GM18520 (cell line): Measurements from ENCODE around the gene CACNA2D1.

Experiments
- ATAC-seq: cut with Tn5 transposase; IDR thresholded peaks from one replicate; pipeline ENCODE4 v1.9.1; 2021; ENCODE audit not compliant: unreplicated experiment

CACNA2D1 gene

DNA sequence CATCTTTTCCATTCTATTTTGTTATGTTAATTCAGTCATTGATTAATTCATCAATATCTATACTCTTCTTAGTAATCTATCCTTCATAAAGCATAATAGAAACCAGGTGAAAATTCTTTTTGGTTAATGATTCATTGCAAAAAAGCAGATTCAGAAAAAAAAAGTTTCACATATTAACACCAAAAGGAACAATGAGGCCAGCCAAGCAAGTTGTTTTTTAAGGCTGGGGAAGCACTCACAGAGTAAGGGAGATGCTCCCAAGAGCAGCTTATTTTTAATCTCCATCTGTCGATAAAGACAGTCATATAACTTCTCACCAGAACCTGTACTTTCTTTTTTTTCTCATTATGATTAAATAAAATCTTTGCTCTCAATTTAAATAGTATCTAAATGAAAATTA lies 95.8 kb downstream of the CACNA2D1 start:
- no peak for ATAC-seq

DNA sequence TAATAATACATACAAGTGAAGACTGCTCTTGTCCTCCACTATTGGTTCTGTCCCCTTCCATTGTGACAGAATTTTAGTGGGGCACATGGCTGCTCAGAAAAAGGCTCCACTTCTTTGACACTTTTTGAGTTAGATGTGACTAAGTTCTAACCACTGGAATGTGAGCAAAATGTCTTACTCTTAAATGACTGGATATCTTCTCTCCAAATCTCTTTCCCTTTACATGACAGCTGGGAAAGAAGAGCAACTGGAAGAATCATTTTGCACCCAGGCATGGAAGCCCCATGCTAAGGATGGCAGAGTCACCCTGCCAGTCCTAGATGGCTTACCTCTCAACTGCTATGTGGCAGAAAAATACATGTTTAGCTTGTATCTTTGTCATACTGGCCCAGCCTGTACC lies 97.7 kb downstream of the CACNA2D1 start:
- ATAC-seq: no peak

DNA sequence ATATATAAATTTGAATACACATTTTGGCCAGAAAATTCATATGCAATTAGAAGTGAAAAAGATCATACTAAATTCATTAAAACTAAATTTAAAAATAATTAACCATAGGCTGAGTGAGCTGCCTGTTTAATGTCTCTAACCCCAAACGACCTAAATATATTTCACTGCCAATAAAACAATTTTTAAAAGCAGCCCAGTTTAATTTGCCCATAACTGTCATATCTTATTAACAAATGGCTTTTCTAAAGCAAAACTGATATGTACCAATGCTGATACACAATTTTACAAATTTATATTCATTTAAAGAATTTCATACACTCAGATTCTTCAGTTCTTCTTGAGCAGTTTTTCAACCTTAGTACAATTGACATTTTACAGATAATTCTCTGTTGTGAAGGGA lies 99.9 kb downstream of the CACNA2D1 start:
- ATAC-seq: no peak

- ATAC-seq: no peak
Measured at GRCh38 chr7:82339958-82340357, 103.6 kb downstream of the CACNA2D1 start.

GRCh38 chr7:82335927-82336326 lies 107.7 kb downstream of the CACNA2D1 start:
- no peak for ATAC-seq

DNA sequence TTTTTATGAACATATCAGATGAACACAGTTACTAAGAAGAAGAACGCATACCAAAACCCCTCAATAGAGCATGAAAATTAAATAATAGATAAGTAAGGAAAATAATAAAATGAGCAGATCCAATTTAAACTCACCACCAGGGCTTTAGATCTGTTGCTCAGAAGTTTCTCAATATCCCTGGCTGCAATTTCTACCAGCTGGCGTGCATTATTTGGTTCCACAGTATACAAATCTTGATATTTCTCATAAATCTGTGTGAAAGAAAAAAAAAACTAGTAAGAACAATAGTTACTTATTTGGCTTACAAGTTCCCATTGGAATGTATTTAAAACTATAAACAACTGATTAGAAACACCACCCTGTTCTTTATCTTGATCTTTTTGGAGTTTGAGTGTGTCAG lies 108.6 kb downstream of the CACNA2D1 start:
- no peak for ATAC-seq

GRCh38 chr7:82331234-82331633 lies 112.3 kb downstream of the CACNA2D1 start:
- no peak for ATAC-seq

GRCh38 chr7:82330706-82331215 lies 112.8 kb downstream of the CACNA2D1 start:
- ATAC-seq: no peak

- ATAC-seq: no peak
Measured at GRCh38 chr7:82327898-82328297, 115.7 kb downstream of the CACNA2D1 start.

DNA sequence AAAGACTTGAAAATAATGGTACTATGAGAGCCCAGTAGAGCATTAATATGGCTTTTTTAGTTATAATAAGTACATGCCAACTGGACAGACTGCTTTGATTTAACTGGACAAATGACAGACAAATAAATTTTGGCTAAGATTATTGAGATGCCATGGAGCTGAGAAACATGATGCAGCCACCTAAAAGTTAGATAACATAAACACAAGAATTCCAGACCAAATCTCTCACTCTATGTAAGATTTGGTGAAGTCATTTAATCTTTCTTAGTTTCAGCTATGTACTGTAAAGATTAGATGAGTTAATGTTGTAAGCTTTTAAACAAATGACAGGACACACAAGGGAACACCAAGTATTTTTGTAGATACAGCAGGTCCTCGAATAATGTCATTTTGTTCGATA lies 118.2 kb downstream of the CACNA2D1 start:
- ATAC-seq: no peak

DNA sequence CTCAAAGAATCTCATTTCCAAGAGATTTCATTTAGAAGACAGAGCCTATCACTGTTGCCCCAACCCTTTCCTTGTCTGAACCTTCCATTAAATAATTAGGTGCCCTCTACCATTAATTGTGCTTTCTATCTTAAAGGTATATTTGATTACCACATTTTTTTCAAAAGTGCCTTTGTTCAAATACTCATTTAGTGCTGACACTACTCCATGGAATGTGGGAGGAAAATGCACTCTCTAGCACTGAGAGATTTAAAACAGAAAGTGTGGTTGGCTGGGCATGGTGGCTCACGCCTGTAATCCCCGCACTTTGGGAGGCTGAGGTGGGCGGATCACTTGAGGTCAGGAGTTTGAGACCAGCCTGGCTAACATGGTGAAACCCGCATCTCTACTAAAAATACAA lies 119.8 kb downstream of the CACNA2D1 start:
- no peak for ATAC-seq

DNA sequence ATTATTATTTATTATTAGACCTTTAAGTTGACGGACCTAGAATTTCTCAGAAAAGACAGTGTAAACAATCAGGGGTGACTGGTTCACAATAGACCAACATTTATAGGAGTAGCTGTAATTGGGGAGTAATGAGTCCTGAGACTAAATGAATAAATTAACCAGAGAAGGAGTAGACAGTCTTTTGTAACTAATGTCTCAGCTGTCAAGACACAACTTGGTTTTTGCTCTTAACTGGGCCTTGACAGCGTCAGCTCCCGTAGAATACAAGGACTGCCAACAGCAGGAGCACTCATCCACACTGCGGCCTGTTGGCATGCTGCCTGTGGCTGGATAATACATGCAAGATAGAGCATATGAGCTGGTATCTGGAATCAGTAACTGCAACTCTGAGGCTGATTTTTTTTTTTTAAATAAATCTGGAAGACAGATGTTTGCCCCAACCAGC lies 123.9 kb downstream of the CACNA2D1 start:
- no peak for ATAC-seq

DNA sequence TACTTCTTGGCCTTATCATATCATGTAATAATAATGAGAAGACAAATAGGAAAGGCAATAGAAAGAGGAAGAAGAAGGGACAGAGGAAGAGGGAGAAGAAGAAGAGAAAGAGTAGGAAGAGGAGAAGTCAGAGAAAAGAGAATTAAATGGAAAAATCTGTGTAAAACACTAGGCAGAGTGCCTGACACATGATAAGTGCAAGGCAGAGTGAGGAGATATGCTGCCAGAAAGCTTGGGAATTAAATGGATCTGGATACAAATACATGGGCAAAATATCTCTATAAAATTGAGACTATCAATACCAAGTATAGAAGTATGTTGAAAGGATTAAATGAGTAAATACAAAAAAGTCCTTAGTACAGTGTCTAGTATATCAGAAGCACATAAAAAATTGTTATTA lies 124.8 kb downstream of the CACNA2D1 start:
- no peak for ATAC-seq

DNA sequence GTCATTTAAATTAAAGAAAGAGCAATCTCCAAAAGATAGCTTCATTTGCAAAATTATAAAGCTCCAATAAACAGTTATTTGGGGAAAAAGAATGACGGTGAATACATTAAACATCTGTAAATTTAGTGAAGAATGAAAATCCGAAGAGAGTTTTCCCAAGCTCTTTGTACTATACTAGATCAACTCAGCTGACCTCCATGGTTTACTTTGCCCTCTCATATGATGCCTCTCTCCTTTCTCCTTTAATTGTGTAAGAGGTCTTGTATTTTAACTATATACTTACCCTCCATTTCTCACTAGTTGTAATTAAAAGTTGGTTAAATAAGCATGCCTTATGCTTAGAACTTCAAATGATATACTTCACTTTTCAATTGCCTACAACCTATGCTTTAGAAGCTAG lies 125.8 kb downstream of the CACNA2D1 start:
- no peak for ATAC-seq

DNA sequence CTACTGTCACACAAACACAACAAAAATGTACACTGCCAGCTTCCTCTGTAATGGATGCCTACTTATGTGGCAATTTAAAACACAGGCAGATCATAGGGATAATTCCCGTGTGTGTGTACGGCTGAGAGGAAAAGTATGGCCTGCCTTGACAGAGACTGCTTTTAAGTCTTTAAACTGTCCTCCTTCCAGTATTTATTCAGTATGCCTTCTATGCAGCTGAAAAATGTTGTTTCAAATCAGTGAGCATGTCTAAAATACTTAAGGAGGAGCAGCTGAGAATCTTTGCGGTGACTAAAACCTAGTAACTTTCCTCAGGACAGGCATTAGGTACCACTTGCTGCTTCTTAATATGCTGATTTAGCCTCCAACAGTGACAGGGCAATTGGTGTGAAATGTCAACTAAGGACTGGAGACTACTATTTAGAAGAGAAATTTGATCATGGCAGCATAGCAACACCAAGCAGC lies 126.3 kb downstream of the CACNA2D1 start:
- no peak for ATAC-seq

DNA sequence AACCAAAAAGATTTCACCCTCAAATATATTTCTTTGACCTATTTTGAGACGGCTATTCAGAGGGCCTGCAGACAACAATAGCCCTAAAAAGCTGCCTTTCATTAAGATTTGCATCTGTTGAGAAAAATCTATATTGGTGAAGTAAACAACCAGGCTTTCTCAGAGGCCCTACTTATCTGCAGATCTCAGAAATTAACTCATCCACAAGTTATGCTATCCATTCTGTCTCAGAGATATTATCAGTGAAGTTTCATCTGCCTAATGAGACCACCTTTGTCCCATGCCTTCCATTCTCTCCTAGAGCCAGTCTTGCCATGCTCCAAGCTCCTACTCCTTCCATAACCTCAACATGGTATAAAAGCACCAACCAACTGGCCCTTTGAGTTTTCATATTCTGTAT lies 130.3 kb downstream of the CACNA2D1 start:
- no peak for ATAC-seq

DNA sequence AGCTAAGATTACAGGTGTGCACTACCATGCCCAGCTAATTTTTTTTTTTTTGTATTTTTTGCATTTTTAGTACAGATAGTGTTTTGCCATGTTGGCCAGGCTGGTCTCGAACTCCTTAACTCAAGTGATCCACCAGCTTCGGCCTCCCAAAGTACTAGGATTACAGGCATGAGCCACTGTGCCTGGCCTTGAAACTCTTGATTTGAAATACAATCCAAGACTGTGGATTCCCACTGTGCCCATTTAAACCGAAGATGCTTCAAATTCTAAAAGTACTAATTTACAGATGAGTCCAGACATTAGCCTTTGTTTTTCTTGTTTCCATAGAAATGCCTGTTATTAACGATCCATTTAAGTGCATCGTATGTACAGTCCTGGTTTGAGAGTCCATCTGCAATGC lies 130.9 kb downstream of the CACNA2D1 start:
- no peak for ATAC-seq

GRCh38 chr7:82305347-82306005 lies 138.1 kb downstream of the CACNA2D1 start:
- no peak for ATAC-seq

DNA sequence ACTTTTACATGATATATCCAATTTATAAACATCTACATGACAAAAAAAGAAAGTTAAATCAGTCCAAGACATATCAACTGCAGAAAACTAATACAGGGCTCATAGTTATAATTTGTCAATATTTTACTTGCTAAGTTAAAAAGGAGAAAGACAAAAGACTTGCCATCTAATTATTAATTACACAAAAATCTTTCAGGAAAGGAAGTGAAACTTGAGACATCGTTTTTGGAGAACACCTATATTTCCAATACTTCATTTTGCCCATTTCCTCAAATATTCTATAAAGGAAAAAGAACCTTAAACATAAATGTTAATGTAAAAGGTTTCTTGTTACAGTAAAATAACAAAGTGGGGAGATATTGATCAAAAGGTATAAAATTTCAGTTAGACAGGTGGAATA lies 148.7 kb downstream of the CACNA2D1 start:
- ATAC-seq: no peak

GRCh38 chr7:82294382-82294784 lies 149.2 kb downstream of the CACNA2D1 start:
- ATAC-seq: no peak

DNA sequence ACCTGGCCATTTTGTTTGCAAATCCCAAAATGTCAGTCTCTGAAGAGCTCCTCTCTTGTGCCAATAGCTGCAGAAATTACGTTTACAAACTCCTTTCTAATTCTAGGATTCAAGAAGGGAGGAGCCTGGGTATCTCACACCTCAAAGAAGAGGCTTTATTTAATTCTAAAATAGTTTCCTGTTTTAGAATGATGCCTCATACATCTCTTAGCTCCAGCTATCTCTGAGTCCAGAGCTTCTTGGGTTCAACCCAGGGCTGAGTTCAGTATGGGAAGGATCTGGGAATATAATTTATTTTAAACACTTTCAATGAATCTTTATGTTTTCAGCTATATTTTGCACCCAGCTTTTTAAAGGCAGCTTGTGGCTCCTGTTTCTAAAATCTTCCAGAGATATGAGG lies 150.1 kb downstream of the CACNA2D1 start:
- no peak for ATAC-seq

DNA sequence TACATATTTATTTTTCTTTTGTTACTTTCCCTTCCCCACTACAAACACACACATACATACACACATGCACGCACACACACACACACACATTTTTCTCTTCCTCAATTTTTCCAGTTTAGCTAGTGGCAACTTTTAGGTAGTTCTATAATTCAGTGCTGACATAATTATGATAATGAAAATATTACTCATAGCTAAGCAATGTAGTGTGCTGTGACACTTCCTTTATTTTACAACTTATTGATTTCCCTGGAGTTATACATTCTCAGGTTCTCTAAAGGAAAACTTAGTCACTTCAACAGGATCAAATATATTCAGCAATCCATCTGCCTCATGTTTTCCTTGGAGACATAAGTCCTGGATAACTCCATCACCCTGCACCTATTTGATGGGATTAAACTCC lies 151.6 kb downstream of the CACNA2D1 start:
- ATAC-seq: no peak

DNA sequence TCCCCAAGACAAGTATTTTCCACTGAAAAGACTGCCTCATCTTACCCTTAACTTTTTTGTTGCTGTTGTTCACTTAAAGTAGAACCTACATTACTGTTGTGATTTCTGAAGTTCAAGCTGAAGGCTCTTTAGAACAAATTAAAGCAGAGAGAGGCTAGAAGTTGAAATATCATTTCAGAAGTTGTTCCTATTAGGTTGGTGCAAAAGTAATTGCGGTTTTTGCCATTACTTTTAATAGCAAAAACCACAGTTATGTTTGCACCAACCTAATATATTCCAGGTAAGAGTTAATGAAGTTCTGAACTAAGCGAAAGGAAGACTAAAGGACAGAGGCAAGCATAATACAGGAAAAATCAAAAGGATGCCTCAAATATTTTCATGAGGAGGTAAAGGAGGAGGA lies 153.7 kb downstream of the CACNA2D1 start:
- no peak for ATAC-seq
